Activated CD8-positive, alpha-beta memory T cell treated with anti-CD3 and anti-CD28 coated beads, Interleukin-2, amount 50 U/mL, for 1 hour (primary cell): Measurements from ENCODE around the gene TUBA1B.

Source experiments
- DNase-seq: peaks from one replicate; pipeline ENCODE4 v3.0.0-alpha.2; 2020; ENCODE audit errors: extremely low read depth

Gene TUBA1B

DNA sequence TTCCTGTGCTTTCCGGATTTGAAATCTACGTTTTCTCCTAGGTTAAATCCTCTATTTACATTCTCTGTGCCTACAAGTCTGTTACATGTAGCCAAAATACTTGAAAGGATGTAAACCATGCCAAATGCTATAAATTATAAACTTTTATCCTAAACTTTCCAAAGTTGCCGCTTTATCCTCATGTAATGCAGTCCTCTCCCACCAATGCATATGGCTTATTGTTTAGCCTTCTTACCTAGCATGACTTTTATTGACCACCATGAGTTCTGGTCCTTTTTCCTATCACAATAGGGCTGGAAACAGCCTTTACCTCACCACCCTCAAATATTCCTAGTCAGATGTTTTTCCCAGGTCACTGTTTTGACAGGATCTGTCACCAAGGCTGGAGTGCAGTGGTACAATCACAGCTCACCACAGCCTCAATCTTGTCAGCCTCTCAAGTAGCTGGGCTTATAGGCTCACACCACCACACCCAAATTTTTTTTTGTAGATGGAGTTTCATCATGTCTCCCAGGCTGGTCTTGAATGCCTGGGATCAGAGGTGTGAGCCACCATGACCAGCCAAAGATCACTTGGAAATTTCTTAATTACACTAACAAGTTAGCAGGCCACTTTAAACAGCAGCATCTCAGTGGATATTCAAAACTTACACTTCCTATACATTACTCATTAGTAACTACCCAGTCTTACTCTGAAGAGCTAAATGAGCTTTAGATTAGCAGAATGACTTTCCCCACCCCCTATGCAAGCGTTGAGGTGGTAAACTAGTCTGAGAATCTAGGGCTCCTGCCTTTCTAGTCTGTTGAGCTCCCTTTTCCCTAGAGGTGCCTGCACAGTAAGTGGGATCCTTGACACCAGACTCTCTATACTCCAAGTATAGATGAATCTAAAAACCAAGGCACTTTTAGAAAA, 4.1 kb downstream of the TUBA1B start:
- DNase-seq: no peak

DNA sequence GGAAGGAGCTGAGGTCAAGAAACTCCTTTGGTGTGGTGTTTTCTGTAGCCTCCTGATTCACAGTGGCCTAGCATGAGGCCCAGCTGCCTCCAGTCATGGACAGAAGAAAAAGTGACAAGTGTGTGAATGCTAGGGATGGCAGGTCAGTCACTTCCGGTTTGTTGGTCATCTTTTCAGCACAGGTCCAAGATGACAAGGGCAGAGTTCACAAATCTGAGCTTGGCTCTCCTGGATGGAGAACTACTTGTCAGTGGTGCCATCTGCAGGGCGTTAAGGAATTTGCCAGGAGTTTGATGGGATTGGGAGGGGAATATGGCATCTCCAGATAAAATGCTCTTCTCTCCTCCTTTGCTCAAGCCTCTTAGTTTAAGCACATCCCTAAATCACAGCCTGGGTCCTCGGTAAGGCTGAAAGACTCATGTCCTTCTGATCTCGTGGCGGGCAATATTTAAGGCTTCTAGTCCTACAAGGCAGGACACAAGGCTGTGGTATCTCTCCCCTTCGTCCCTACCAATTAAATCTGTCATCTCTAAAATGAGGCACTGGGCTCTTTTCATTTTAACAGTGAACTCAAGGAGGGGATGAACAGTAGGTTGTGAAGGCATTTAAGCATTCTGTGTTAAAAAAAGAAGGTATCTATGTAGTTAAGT, 10.0 kb downstream of the TUBA1B start:
- no peak for DNase-seq

- DNase-seq: no peak
These were observed 20.0 kb downstream of the TUBA1B start for GRCh38 chr12:49111206-49111605.

DNA sequence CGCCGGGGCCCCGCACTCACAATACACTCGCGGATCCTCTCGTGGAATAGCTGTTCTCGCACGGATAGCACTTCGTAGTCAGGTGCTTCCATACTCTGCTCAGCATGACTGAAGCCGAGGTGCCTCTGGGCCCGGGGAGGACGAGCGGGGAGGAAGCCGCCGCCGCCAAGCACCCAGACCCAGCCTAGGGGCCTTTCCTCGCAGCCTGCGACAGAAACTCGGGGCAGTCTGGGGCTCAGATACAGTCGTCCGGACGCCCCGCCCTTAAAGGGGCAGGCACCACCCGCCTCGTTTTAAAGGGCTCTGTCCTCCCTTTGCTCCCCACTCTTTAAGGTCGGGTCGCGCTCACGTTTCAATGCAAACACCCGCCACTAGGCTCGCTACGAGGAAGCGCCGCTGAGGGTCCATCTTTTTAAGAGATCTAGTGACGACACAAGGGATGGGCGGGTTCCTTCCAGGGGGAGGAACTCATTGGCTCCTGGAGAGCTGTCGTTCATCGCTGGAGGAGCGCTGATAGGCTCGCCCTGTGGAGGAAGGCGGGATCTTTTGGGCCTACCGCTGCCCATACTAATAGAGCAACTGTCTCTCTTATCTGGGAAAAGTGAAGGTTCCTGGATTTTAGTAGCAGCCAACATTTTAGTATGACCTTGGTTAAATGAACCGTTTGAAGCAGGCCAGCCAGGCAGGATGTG, 20.6 kb downstream of the TUBA1B start, which contains the start of gene LMBR1L:
Gene LMBR1L (minus strand): TSS at position 384 of the 692 bp plus-strand sequence. CDS start 292 bp downstream, at position 92.
- DNase-seq: peak; percentile 98

DNA sequence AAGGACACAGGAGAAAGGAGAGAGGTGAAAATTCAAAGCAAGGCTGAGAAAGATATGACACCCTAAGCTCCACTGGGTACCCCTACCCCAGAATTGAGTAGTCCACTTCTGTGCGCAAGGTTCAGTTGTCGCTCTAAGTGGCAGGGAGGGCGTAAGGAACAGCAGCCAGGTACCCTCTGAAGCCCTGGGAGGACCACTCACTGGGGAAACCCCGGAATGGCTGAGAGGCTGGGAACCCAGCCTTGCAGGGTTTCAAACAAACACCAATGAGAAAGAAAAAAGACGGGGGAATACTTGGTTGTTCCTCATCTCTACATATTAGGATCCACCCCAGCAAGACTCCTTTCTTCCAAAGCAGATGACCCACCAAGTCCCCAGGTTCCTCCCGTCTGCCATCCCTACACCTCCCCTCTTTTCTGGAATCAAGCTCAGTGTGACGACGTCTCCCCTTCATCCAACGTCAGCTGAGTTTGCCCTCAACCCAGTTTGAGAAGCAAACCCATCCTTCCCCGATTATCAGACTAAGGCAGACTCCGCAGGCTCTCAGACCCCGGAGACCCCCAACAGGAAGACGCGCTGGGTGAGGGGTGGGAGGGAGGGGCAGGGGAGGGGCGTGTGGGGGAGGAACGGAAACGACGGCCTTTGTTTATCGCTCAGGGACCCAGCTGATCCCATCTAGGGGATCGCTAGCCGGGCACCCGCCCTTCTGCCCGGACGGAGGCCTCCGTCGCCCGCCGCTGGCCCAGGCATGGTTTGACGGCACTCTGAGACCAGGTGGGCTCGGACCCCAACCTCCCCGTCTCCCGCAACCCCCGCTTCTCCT, 21.3 kb downstream of the TUBA1B start:
- DNase-seq: no peak

- DNase-seq: no peak
These were observed 22.2 kb downstream of the TUBA1B start for GRCh38 chr12:49108958-49109404.

DNA sequence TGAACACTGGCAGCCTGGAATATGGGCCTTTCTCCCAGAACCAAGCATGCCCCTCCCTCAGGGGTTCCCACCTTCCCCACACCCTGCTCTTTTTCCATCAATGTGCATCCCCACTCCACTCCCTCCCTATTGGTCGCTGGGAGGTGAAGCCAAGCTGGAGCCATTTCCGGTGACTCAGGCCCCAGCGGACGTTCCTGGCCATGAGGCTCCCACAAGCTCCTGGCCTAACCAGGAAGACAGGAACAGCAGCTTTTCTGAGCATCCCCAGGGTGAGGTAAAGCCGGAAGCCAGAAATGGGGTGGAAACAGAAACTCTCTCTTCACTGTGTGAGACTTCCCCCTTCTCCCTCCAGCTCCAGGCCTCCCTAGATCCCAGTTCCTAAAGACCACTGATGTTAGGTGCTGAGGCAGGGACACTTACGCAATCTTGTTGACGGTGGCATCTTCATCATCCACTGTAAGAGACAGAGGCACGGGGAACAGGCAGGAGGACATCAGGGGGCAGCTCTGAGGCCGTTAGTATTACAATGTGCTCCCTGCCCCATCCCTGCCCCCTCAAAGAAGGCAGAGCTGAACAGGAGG, 25.6 kb downstream of the TUBA1B start:
- DNase-seq: no peak

GRCh38 chr12:49104822-49105221, 26.4 kb downstream of the TUBA1B start:
- no peak for DNase-seq

GRCh38 chr12:49100380-49100779, 30.8 kb downstream of the TUBA1B start:
- no peak for DNase-seq

- DNase-seq: no peak
These were observed 32.5 kb downstream of the TUBA1B start for GRCh38 chr12:49098703-49099102.

DNA sequence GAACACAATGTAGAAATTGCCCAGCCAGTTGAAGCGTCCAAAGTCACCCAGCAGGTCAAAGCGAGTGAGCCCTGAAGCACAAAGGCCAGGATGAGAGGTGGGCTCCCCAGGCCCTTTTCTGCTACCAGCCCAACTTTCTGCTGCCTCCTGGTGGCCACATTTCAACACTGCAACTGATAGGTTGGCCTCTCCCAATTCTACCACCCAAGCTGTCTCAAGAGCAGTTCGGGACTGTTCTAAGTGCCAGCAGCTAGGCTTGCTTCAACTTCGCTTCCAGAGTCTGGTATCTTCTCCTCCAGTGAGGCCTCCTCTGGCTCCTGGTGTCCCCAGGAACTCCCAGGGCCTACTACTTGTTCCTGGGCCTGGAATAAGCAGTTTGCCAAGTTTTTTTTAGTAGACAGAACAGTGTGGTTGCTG, 33.2 kb downstream of the TUBA1B start:
- DNase-seq: no peak

DNA sequence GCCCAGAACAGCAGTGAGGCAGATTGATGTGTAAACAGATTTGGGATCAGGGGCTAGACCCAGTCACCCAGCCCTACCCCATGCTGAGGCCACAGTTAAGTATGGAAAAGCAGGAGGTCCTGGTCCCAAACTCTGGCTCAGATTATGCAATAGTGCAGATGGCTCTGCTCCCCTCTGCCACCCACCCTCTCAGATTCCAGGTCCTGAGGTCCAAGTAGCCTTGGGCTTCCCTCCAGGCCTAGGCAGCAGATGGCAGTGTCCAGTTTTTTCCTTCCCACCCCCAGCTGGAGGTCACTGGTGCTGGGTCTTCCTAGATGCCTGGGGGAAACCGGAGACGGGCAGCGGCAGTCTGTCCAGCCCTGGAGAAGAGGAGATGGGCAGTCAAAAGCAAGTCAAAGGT, 33.8 kb downstream of the TUBA1B start:
- no peak for DNase-seq

- no peak for DNase-seq
These were observed 36.2 kb downstream of the TUBA1B start for GRCh38 chr12:49094975-49095365.

GRCh38 chr12:49094160-49094974, 36.8 kb downstream of the TUBA1B start, which contains the start of gene DHH:
Gene DHH, minus strand, starts transcription at chr12:49094801. Its CDS starts 289 bp downstream, at chr12:49094512.
- no peak for DNase-seq

DNA sequence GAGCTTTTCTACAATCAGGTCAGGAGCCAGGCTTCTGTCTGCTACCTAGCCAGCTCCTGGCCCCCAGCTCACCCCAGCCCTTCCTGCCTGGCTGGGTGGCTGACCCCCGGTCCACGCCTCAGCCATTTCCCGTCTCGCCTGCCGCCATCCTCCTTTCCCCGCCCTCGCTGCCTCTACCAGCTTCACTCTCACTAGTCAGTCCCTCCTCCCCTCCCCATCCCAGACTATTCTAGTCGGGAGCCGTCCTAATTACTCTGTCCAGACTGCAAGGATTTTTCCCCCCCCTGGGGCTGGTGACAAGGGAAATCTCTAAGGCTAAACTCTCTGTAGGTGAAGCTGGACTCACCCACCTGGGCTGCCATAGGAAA, 37.4 kb downstream of the TUBA1B start:
- DNase-seq: no peak

DNA sequence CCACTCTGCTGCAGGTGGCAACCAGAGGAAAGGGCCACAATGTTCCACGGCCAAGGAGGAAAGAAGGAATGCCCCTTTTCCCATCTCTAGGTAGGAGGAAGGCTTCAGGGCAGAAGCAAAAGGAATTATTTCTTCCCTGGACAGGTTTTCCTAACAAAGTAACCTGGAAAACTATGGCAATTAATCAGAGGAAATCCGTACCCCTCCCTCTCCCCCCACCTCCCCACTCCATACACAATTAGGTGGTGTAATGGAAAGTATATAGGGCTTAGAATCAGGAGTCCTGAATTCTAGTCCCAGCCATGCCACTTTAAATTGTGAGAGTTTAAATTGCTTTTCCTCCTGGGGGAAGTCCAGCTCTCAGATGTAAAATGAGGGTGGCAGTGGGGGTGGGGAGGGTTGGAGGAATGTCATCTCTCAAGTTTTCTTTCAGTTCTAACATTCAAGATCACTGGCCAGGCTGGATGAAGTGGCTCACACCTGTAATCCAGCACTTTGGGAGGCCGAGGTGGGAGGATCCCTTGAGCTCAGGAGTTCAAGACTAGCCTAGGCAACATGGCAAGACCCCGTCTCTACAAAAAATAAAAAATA, 38.3 kb downstream of the TUBA1B start:
- no peak for DNase-seq

GRCh38 chr12:49092086-49092815, 38.9 kb downstream of the TUBA1B start:
- no peak for DNase-seq

- no peak for DNase-seq
These were observed 39.4 kb downstream of the TUBA1B start for GRCh38 chr12:49091836-49092085.

- no peak for DNase-seq
These were observed 39.9 kb downstream of the TUBA1B start for GRCh38 chr12:49091056-49091835.
